HG02885 (cell line): ENCODE measurements around the gene ZMYM2.

Experiments
- ATAC-seq: cut with Tn5 transposase; IDR thresholded peaks from one replicate; pipeline ENCODE4 v1.9.1; 2021; ENCODE audit warnings: mild to moderate bottlenecking; ENCODE audit not compliant: unreplicated experiment, poor library complexity

The ZMYM2 gene

DNA sequence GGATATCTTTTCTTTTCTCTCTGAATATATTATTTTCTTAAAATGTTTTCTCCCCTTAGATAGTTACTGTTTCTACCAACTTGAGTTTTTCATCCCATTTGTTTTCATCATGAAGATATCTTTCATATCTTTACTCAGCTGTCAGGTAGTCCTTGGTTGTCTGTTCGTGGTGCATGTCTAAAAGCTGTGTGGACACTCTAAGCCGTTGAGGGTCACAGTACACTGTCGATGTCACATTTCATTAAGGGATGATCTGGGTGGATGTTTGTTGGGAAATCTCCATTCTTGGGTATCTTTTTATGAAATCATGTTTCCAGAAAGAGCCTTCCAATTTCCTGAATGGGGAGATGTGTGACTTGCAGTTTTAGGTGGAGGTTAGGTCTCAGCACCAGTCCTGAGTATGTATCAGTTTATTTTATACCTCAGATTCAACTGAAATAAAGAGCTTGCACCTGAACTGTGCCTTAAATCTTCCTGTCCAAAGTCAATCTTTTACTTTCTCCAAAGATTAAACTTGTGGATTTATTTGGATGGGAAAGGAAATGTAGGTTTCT is 23.2 kb downstream of the ZMYM2 start:
- no peak for ATAC-seq

DNA sequence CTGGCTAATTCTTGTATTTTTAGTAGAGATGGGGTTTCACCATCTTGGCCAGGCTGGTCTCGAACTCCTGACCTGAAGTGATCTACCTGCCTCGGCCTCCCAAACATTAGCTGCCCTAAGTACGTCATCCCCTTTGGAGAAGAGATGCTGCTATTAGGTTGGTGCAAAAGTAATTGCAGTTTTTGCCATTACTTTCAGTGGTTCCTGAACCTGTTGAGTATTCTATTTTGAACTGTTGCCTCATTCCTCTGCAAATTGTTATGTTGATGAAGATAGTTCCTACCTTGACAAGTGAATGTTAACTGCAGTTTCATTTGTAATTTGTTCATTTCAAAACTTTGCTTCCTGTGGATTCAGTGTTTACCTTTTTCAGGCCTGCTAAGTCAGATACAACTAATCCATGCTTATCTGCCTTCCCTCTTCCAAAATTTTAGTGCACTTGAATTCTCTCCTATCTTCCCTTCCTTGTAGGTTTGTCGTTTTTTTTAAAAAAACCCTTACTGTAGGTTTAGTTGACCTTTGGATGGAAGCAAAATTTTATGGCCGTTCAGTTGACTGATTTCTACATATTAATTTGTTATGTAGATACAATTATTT is 24.0 kb downstream of the ZMYM2 start:
- no peak for ATAC-seq

GRCh38 chr13:19984430-19985218 is 26.1 kb downstream of the ZMYM2 start:
- ATAC-seq = peak; percentile 83

DNA sequence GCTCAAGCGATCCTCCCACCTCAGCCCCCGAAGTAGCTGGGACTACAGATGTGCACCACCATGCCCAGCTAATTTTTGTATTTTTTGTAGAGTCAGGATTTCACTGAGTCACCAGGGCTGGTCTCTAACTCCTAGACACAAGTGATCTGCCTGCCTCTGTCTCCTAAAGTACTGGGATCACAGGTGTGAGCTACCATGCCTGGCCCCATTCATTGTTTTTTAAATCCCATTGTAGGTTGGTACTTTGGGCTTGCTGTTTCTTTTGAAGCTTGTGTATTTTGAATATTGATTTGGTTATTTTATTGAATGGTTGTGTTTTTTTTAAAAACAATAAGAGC is 26.7 kb downstream of the ZMYM2 start:
- ATAC-seq = no peak

GRCh38 chr13:19991531-19991930 is 33.0 kb downstream of the ZMYM2 start:
- no peak for ATAC-seq

DNA sequence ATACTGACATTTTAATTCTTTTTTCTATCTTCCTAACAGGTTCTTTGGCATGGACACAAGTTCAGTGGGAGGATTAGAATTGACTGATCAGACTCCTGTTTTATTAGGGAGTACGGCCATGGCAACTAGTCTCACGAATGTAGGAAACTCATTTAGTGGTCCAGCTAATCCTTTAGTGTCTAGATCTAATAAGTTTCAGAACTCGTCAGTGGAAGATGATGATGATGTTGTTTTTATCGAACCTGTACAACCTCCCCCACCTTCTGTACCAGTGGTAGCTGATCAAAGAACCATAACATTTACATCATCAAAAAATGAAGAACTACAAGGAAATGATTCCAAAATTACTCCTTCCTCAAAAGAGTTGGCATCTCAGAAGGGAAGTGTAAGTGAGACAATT is 34.5 kb downstream of the ZMYM2 start:
- no peak for ATAC-seq

DNA sequence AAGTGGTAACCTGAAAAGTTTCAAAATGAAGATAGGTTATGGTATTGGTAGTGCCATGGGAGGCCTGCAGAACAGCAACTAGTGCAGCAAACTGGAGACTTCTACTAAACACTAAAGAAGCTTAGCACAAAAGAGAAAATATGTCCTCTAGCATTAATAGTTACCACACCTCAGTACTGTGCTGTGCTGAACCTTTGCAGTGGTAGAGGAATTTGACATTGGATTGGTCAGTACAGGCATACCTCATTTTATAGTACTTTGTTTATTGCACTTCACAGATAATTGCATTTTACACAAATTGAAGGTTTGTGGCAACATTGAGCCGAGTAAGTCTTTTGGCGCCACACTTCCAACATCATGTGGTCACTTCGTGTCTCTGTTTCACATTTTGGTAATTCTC is 40.4 kb downstream of the ZMYM2 start:
- no peak for ATAC-seq

GRCh38 chr13:20000062-20000552 is 41.6 kb downstream of the ZMYM2 start:
- no peak for ATAC-seq

- ATAC-seq = no peak
Observed at GRCh38 chr13:20001366-20002190, 43.1 kb downstream of the ZMYM2 start.

GRCh38 chr13:20002787-20003186 is 44.3 kb downstream of the ZMYM2 start:
- ATAC-seq = no peak

DNA sequence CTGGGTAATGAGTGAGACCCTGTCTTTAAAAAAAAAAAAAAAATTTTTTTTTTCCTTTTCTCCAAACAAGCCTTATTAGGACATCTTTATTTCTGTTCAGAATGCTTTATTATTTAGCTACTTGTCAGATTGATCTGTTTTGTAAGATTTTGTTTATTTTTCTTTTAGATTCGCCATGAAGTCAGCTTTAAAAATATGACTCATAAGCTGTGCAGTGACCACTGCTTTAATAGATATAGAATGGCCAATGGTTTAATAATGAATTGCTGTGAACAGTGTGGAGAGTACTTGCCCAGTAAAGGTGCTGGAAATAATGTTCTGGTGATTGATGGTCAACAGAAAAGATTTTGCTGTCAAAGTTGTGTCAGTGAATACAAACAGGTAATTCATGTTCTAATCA is 47.7 kb downstream of the ZMYM2 start:
- ATAC-seq = no peak

- ATAC-seq = no peak
Observed at GRCh38 chr13:20015763-20016162, 57.2 kb downstream of the ZMYM2 start.

- no peak for ATAC-seq
Observed at GRCh38 chr13:20016649-20017364, 58.3 kb downstream of the ZMYM2 start.

DNA sequence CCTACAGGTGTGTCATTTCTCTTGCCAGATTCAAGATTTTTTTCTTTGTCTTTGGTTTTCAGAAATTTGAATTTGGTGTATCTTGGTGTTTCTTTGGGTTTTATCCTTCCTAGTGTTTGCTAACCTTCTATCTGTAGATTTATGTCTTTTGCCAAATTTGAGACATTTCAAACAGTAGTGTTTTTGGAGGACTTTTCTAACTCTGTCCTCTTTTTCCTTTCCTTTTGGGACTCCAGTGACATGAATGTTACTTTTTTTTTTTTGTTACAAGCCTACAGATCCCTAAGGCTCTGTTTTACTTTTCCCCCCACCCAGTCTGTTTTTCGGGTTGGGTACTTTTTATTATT is 58.8 kb downstream of the ZMYM2 start:
- ATAC-seq = no peak

- ATAC-seq = peak; percentile 68
Observed at GRCh38 chr13:20019043-20019442, 60.5 kb downstream of the ZMYM2 start.

GRCh38 chr13:20024702-20025101 is 66.2 kb downstream of the ZMYM2 start:
- no peak for ATAC-seq

- ATAC-seq = no peak
Observed at GRCh38 chr13:20028953-20029352, 70.4 kb downstream of the ZMYM2 start.

- no peak for ATAC-seq
Observed at GRCh38 chr13:20033486-20033885, 75.0 kb downstream of the ZMYM2 start.

DNA sequence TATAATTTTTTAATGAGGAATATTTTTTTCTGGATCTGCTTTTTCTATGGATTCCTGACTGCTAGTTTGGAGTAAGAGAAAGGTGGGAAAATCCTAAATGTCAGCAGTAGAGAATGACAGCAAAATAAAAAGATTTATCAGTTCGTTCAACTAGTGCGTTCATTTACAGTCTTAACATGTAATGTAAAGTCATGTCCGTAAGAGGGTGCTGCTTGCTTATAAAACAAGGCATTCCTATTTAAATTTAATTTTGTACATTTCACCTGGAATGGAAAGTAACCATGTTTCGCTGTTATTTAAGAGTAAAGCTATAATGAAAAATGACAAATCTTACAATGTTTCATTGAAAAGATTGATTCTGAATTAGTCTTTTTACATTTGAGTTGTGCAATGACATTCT is 76.6 kb downstream of the ZMYM2 start:
- ATAC-seq = no peak

DNA sequence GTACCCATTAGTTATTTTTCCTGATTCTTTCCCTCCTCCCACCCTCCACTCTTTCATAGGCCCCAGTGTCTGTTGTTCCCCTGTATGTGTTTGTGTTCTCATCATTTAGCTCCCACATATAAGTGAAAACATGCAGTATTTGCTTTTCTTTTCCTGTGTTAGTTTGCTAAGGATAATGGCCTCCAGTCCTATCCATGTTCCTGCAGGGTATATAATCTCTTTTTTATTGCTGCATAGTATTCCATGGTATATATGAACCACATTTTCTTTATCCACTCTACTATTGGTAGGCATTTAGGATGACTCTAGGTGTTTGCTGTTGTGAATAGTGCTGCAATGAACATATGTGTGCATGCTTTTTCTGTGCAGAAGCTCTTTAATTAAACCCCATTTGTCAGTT is 79.4 kb downstream of the ZMYM2 start:
- ATAC-seq = no peak
